GM18499 (cell line): ENCODE measurements around the gene ITGA2.

Source experiments
- ATAC-seq: cut with Tn5 transposase; IDR thresholded peaks from one replicate; pipeline ENCODE4 v1.9.1; 2021; ENCODE audit warnings: moderate number of reproducible peaks; ENCODE audit not compliant: insufficient read depth, unreplicated experiment

Gene ITGA2

DNA sequence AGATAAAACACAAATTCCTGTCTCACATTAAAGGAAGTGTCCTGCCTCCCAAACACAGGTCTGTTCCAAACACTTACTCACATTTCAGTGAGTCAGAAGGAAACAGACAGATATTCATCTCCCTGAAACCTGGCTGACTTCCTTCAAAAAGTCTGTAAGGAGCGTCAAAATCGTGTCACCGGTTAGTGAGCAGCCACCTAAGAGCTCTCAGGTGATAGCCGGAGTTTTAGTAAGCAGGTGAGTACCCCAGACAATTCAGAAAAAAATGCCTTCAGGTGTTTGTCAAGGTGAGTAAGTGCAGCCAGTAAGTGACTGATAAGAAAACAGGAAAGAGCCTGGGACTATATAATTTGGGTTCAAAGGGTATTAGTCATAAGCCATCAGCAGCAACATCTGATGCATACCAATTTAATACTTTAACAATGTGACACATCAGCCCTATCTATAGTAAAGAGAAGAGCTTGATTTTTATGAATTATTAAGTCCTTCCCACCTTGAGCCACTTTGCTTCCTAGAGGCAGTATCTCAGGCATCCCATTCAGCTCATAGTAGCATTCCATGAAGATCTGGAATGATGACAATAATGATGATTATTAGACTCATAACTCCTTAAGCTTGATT, 1.3 kb upstream of the ITGA2 start:
- ATAC-seq = no peak

DNA sequence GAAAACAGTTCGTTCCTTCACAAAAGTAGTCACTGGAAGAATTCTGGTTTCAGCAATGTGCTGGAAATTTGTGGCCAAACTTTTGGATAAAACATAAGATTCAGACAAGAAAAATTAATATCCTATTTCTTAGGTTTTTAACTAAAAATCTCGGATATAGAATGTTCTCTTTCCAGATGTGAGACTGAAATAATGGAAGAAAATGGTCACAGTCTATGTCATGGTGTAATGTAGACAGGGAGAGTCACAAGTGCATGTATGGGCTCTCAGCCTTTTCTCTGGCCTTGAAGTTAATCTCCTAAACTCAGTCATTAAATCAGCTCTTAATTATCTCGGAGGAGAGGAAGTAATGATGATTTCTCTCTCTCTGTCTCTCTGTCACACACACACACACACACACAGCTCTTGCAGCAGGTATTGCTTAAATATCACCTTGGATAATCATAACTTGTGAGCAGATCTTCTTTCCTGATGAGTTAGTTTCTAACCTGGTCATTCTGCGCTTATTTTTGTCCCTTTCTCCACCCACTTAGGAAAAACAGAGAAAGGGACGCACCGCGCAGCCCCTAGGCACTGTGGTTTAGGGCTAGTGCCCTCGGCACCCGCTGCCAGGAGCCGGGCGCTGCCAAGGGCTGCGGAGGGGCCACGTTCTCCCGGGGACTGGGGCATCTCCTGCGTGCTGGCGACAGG, 672 bp upstream of the ITGA2 start:
- ATAC-seq = no peak

DNA sequence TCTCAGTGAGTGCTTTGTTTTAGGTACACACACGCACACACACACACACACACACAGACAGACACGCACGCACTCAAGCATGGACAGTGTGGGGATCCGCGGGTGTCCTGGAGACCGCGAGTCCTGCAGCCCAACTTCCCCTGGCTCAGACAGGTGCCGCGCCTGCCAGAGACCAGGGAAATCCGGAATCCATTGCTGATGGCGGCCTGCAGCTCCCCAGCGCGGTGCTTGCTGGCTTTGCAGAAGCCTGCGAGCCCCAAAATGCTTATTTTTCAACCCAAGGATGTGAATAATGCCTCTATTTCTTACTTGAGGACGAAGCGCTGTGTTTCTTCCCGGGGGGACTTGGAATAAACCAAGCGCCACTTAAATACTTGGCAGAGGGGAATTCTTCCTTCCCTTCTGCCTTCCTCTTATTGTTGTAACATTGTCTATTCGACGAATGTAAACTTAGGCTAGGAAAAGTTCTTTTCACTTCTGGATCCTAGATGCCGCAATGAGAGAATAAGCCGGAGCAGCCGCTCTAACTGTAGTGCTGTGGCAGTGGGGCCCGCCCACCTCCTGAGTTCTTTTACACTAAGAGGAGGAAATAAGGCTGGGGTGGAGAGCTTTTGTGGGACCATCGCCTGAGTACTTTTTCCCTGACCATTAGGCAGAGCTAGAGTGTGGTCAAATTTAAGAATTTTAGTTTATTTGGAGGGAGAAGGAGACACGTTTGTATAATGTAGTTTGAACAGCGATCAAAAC, 802 bp downstream of the ITGA2 start:
- no peak for ATAC-seq

DNA sequence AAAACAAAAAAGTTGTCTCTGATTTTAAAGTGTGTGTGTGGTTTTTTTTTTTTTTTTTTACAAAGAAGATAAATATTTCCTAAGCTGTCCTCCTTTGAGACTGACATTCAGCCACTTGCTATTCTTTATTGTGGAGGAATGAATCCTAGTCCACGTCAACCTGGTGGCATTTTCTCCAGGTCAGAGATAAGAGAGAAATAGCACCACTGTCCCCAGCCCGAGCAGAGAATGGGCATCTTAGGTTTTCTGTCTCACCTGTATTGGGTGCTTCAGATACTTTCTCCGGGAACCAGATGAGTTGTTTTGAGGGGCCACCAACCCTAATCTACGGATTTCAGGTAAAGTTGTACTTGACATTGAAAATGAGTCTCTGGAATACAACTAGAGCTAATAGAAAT, 1.4 kb downstream of the ITGA2 start:
- no peak for ATAC-seq

DNA sequence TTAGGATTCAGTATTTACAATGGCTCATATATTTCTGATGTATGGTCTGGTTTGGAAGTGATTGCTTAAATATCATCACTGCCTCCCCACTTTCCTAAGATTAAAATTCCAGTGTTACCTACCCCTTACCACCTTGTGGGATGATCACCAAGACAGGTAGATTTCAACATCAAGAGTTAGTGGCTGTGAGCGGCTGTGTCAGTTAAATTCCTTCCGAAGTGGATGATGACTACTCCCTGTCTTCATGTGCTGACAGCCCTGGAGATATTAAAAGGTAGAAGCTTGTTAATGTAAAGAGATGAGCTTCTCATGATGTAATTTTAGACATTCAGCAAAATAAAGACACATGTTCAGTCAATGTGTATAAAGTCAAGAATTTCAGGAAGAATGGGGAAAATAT, 4.2 kb downstream of the ITGA2 start:
- ATAC-seq = no peak

DNA sequence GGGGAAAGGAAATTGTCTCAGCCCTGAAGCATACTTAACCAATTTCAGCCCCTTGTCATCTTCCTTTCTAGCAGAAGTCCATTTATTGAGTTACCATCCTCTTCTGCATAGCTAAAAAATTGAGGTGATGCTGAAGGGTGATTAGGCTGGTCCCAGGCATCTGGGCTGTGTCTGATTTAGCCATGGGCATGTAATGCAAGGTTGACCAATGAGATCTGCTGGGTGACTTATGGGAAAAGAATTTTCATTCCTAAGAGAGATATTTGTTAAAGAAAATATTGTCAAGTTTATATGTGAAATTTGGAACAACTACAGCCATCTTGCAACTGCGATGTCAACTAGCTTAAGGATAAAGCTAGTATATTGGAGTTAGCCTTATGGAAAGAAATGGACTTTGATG, 5.1 kb downstream of the ITGA2 start:
- no peak for ATAC-seq

DNA sequence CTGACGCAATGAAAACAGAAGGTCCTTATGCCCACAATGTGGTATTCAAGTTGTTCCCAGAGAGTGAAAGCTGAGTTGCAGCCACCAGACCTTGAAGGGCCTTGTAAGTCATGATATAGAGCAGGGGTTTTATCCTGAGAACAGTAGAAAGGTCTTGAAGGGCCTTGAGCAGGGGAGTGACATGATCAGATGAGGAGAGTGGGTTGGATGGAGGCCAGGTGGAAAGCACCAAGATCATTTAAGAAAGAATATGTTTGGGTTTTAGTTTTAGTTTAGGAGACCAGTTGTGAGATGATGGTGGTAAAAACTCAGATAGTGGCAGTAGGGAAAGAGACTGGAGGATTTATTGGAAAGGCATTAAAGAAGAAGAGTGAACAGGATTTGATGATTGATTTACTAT, 5.9 kb downstream of the ITGA2 start:
- ATAC-seq = no peak

DNA sequence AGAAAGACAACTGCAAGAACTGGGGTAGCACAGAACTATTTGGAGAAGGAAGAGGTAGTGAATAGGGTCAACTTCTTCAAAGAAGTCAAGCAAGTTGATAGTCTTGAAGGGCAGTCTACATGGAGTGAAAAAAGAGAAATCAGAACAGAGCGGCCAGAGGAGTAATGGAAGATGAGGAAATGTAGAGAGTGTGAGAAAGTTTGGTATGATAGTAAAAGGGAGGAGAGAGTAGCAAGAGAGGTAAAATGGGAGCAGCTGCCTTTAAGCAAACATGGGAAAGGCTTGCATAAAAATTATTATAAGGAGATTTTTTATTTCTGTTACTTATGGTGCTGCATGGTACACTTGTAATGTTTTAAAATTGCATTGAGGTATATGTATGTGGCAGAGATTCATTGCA, 6.8 kb downstream of the ITGA2 start:
- no peak for ATAC-seq

DNA sequence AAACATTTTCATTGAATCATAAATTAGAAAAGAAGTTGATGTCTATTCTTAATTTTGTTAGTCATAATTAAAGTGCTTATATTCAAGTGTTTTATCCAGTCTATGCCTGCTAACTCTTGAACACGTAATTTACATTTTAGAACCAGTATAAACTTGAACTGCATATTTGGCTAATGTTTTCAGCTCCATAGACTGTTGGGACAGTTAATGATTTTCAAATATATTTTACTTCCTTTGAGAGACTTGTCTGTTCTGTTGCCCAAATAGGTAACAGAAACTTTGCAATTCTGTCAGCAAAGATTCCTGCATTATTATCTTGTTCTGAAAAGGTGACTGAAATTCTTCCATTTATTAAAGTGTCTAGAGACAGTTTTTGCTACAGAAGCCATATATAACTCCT, 7.8 kb downstream of the ITGA2 start:
- ATAC-seq = no peak

DNA sequence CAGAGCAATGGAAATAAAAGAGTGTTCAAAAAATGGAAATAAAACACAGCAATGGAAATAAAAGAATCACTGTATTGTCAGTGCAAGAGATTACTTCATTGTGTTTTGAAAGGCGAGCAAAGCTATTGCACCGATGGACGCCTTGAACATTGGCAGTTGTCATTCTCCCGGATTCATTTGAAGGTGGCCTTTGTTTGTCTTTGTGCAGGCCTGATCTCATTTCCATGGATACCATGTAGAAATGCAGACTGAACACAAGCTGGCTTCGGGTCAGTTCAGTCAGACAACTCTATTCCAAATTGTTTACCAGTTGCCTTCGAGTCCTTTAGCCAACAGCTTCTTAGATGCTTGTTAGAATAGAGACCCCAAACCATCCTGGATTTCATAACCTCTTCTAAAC, 8.3 kb downstream of the ITGA2 start:
- no peak for ATAC-seq

DNA sequence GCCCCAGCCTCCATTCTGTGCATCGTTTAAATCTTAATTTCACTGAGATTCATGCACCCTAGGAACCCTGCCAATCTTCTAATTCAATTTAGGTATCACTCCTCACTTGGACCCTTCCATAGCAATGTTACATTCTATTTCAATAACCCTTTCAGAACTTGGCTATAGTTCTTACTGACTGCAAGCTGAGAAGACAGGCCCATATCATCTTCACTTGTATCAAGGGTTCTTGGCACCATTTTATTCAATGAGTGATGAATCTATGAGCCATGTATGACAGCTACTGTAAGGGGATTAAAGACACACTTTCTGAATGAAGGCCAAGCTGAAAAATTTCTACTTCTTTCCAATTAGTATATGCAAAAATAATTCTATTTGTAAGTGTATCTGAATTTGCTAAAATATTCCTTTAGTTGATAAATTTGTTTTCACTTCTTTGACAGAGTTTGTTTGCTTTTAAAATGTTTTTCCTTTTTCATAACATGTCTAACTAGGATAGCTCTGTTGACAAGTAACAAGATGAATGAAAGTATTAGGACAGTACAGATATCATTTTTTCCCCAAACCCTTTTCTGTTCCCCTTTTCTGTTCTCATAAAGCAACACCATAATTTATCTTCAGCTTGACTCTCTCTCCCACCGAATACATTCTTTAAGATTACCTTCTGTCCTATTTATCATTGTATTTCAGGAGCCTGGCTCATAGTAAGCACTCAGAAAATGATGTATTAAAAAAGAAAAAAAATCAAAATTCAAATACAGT, 9.6 kb downstream of the ITGA2 start:
- ATAC-seq = peak; percentile 66

DNA sequence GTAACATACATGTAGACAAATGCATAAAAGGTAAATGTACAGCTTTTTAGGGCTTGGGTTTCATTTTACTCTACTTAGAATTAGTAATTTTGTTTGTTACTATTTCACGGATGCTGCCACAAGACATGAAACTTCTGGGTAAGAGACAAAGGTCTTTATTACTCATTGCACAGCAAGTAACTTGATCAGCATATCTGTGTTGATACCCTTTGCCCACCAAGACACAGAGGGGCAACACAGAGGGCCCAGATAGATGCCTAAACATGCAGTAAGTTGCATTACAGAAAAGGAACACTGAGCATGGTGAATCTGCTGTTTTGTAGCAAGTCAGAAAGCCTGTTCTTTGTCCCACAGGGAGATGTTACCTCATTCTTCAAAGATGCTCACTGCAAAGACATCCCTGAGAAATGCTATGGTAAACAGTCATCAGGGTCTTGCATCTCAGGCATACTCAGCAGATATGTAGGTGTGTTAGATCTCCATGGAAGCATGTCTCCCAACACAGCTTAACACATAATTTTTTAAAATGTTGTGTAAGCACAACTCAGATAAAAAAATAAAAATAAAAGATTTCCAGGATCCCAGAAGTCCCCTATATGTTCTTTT, 10.3 kb downstream of the ITGA2 start:
- ATAC-seq = no peak

DNA sequence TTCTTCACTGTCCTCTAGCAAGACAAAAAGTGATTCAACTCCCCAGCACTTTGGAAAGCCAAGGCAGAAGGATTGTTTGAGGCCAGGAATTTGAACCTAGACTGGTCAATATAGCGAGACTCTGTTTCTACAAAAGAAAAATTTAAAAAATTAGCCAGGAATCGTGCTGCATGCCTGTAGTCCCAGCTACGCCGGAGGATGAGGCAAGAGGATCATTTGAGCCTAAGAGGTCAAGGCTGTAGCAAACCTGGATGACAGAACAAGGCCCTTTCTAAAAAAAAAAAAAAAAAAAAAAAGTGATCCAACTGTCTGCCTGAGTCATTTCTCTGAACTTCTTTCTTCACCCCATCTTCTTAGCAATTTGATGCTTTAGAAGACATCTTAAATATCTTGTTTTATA, 12.4 kb downstream of the ITGA2 start:
- no peak for ATAC-seq

DNA sequence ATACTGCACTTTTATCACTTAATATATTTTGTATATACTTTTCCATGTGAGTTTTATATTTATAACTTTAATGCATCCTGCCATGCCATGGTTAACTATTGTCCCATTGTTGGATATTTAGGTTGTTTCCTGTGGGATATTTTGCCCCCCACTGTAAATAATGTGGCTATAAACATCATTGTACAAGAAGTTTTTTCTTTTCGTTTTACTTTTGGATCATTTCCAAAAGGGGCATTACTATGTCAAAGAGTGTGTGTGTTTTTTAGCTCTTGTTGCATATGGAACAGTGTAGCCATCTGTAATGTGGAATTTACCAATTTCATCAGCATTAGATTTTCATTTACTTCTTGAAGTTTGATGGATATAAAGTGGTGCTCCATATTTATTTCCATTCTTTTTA, 13.3 kb downstream of the ITGA2 start:
- no peak for ATAC-seq

DNA sequence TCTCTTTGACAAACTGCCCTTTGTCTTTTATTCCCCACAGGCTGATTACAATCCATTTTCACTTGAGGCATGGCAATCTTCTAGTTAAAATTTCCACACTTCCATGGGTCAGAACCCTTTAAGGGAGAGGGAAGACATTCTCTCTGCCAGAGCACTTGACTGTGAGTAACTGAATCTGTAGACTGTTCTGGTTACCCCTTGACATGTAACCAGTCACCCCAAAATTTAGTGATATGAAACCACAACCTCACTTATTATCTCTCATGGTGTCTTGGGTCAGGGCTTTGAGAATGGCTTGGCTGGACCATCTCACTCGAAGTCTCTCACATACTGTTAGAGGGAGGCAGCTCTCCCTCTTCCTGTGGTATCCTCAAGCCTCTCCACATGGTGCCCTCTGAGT, 14.0 kb downstream of the ITGA2 start:
- ATAC-seq = no peak

DNA sequence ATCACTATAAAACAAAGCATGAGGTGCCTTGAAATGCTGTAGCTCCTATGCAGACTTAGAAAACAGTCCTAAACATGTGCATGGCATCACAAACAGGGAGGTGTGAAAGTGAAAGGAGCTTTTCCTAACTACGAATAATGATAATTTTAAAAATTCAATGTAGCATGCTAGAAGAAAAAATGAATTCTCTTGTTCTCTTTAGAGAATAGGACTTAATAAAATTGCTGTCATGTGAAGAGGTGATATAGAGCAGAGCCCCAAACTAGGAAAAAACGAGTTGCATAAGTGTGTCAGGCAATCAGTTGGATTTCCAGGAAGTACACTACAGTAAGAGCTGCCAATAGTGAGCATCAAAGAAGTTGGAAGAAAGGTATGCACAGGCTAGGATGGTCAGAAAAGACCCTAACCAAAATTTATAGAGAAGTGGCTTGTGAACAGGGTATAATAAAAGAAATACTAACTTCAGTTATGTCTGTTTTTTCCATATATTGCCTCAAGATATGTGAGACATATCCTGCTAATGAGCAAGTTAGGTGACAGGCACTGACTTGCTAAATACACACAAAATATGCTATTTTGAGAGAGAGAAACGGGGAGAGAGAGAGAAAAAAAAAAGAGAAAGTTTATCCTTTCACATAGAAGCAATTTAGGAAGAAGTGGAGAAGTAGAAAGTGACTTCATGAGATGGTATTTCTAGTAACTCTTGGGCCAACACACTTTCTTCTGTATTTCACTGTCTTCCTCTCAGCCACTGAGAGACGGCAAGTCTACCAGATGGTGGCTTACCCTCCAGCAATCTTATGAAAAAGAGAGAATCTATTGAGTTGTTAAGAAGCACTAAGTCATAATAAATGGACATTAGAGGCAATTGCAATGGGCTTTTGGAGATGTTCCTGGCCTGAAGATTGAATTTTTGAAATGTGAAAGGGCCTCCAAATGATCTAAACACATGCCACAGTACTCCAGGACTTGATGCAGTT, 18.0 kb downstream of the ITGA2 start:
- no peak for ATAC-seq

DNA sequence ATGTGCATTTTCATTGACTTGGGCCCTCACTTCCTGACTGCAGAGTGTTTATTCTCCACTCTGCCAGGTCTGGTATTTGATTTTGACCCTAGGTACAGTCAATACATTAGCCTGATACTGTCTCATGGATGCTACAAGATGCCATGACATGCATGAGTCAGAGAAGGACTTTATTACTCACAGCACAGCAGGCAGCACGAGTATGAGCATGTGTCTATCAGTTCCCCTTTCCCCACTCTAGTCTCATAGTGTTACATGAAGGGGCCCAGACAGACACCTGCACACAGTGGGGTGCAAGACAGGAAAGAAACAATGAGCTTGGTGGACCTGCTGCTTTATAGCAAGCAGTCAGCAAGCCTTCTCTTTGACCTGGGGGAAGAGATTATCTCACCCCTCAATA, 19.6 kb downstream of the ITGA2 start:
- peak; percentile 97 for ATAC-seq

DNA sequence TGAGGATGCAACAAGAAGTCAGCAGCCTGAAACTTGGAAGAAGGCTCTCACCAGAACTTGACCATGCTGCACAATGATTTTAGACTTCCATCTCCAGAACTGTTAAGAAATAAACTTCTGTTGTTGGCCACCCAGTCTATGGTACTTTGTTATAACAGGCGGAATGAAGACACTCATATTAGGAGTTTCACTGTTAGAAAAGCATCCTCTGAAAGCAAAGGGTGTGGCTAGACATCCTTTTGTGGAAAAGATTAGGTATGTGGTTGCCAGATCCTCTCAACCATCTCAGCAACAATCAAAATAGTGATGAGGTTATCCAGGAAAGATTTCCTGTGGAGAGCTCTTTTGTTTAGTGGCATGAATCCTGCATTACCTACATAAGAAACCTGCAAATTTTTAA, 20.7 kb downstream of the ITGA2 start:
- ATAC-seq = no peak

DNA sequence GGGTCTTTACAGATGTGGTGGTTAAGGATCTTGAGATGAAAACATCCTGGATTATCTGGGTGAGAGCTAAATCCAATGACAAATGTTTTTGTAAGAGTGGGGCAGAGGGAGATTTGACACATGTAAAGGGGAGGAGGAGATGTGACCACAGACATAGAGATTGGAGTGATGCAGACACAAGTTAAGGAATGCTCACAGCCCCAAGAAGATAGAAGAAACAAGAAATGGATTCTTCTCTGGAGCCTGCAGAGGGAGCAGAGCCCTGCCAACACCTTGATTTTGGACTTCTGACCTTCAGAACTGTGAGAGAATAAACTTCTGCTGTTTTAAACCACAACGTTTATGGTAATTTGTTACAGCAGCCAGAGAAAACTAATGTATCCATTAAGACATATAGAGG, 21.7 kb downstream of the ITGA2 start:
- ATAC-seq = no peak
